NCI-H774 (cell line): Measurements from ENCODE around the gene ACTN2.

ENCODE experiments used
- DNase-seq: peaks from one replicate; lab custom pipeline; 2025; lab: John Stamatoyannopoulos, UW

Gene ACTN2

GRCh38 chr1:236742421-236743160, 56.3 kb downstream of the ACTN2 start:
- no peak for DNase-seq

GRCh38 chr1:236744533-236744932, 58.2 kb downstream of the ACTN2 start:
- no peak for DNase-seq

GRCh38 chr1:236746785-236747184, 60.5 kb downstream of the ACTN2 start:
- DNase-seq = no peak

GRCh38 chr1:236747311-236747985, 61.1 kb downstream of the ACTN2 start:
- DNase-seq = no peak

- DNase-seq = no peak
Measured at GRCh38 chr1:236748268-236748870, 62.1 kb downstream of the ACTN2 start.

- no peak for DNase-seq
Measured at GRCh38 chr1:236750928-236751327, 64.6 kb downstream of the ACTN2 start.

- DNase-seq = no peak
Measured at GRCh38 chr1:236751385-236751784, 65.1 kb downstream of the ACTN2 start.

GRCh38 chr1:236751935-236752334, 65.6 kb downstream of the ACTN2 start:
- no peak for DNase-seq

- DNase-seq = peak; percentile 13
Measured at GRCh38 chr1:236753516-236753915, 67.2 kb downstream of the ACTN2 start.

GRCh38 chr1:236753964-236754363, 67.7 kb downstream of the ACTN2 start:
- no peak for DNase-seq

GRCh38 chr1:236754525-236755210, 68.4 kb downstream of the ACTN2 start:
- DNase-seq = no peak

- no peak for DNase-seq
Measured at GRCh38 chr1:236757640-236758039, 71.3 kb downstream of the ACTN2 start.

- DNase-seq = peak; percentile 9
Measured at GRCh38 chr1:236759252-236759859, 73.1 kb downstream of the ACTN2 start.

GRCh38 chr1:236760480-236760879, 74.2 kb downstream of the ACTN2 start:
- DNase-seq = no peak

- no peak for DNase-seq
Measured at GRCh38 chr1:236760986-236761385, 74.7 kb downstream of the ACTN2 start.

GRCh38 chr1:236761397-236762132, 75.3 kb downstream of the ACTN2 start:
- DNase-seq = no peak

- no peak for DNase-seq
Measured at GRCh38 chr1:236762410-236762809, 76.1 kb downstream of the ACTN2 start.

- no peak for DNase-seq
Measured at GRCh38 chr1:236765831-236766230, 79.5 kb downstream of the ACTN2 start.

GRCh38 chr1:236766506-236766905, 80.2 kb downstream of the ACTN2 start:
- no peak for DNase-seq

GRCh38 chr1:236767276-236767675, 81.0 kb downstream of the ACTN2 start:
- DNase-seq = no peak

GRCh38 chr1:236768601-236769000, 82.3 kb downstream of the ACTN2 start:
- no peak for DNase-seq

- no peak for DNase-seq
Measured at GRCh38 chr1:236773919-236774318, 87.6 kb downstream of the ACTN2 start.
